Measurements from ENCODE around the gene XPNPEP1.

Gene XPNPEP1

DNA sequence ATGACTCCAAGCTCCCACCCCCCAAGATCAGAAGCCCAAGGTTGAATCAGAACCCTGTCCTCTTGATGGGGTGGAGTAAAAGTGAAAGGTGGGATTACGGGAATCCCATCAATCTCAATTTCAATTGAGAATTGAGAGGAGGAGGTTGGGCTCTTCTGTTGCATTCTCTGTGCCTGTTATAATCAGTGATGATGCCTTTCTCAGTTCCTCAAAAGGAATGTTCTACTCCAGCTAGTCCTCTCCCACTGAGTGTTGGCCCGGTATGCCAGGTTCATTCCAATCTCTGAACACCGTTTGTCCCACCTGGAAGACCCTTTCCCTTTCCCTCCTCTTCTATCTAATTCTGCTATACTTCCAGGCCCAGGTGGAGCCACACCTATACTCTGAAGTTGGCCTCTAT is 17.2 kb upstream of the XPNPEP1 start (continued):
- TF ChIP-seq RARB (CRISPR knock-in tag; IDR thresholded peaks at IDR 0.05): no peak
- TF ChIP-seq, protein P1, sequence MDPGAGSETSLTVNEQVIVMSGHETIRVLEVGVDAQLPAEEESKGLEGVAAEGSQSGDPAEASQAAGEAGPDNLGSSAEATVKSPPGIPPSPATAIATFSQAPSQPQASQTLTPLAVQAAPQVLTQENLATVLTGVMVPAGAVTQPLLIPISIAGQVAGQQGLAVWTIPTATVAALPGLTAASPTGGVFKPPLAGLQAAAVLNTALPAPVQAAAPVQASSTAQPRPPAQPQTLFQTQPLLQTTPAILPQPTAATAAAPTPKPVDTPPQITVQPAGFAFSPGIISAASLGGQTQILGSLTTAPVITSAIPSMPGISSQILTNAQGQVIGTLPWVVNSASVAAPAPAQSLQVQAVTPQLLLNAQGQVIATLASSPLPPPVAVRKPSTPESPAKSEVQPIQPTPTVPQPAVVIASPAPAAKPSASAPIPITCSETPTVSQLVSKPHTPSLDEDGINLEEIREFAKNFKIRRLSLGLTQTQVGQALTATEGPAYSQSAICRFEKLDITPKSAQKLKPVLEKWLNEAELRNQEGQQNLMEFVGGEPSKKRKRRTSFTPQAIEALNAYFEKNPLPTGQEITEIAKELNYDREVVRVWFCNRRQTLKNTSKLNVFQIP (CRISPR knock-in tag; IDR thresholded peaks at IDR 0.05; ENCODE audit: borderline replicate concordance, low read depth): no peak
- TF ChIP-seq SNAI2 (CRISPR knock-in tag; IDR thresholded peaks at IDR 0.05): no peak
- no peak for TF ChIP-seq ESRRG (CRISPR knock-in tag; IDR thresholded peaks at IDR 0.05)
- TF ChIP-seq ARNTL (CRISPR knock-in tag; IDR thresholded peaks at IDR 0.05; ENCODE audit: borderline replicate concordance, low read depth): no peak
- no peak for TF ChIP-seq ISL1 (CRISPR knock-in tag; IDR thresholded peaks at IDR 0.05)
- TF ChIP-seq ZFP30 (CRISPR knock-in tag; IDR thresholded peaks at IDR 0.05): no peak
- TF ChIP-seq PPARA (CRISPR knock-in tag; IDR thresholded peaks at IDR 0.05; ENCODE audit: borderline replicate concordance): no peak
- no peak for TF ChIP-seq CSDC2 (CRISPR knock-in tag; IDR thresholded peaks at IDR 0.05)
- no peak for TF ChIP-seq ZC3H10 (CRISPR knock-in tag; IDR thresholded peaks at IDR 0.05)
- TF ChIP-seq, protein P2, sequence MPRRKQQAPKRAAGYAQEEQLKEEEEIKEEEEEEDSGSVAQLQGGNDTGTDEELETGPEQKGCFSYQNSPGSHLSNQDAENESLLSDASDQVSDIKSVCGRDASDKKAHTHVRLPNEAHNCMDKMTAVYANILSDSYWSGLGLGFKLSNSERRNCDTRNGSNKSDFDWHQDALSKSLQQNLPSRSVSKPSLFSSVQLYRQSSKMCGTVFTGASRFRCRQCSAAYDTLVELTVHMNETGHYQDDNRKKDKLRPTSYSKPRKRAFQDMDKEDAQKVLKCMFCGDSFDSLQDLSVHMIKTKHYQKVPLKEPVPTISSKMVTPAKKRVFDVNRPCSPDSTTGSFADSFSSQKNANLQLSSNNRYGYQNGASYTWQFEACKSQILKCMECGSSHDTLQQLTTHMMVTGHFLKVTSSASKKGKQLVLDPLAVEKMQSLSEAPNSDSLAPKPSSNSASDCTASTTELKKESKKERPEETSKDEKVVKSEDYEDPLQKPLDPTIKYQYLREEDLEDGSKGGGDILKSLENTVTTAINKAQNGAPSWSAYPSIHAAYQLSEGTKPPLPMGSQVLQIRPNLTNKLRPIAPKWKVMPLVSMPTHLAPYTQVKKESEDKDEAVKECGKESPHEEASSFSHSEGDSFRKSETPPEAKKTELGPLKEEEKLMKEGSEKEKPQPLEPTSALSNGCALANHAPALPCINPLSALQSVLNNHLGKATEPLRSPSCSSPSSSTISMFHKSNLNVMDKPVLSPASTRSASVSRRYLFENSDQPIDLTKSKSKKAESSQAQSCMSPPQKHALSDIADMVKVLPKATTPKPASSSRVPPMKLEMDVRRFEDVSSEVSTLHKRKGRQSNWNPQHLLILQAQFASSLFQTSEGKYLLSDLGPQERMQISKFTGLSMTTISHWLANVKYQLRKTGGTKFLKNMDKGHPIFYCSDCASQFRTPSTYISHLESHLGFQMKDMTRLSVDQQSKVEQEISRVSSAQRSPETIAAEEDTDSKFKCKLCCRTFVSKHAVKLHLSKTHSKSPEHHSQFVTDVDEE (CRISPR knock-in tag; IDR thresholded peaks at IDR 0.05): no peak

DNA sequence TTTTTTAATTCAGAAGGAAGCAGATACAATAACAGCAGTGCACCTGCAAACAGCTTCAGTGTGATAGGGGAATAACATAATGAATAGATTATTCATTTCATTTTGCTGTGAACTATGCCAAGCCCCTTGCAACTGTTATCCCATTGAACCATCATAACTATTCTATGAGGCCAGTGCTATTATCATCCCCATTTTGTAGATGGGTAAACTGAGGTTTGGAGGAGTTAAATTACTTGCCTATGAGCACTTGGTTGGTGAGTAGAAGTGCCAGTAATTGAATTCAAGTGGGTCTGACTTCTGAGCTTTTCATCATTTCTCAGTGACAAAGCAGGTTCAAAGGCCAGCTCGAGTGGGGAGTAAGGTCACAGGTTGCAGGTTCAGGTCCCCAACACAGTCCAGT is 16.8 kb upstream of the XPNPEP1 start:
- no peak for TF ChIP-seq PPARA (CRISPR knock-in tag; IDR thresholded peaks at IDR 0.05; ENCODE audit: borderline replicate concordance)
- TF ChIP-seq TOX (CRISPR knock-in tag; IDR thresholded peaks at IDR 0.05; ENCODE audit: borderline replicate concordance): no peak
- TF ChIP-seq, protein P3, sequence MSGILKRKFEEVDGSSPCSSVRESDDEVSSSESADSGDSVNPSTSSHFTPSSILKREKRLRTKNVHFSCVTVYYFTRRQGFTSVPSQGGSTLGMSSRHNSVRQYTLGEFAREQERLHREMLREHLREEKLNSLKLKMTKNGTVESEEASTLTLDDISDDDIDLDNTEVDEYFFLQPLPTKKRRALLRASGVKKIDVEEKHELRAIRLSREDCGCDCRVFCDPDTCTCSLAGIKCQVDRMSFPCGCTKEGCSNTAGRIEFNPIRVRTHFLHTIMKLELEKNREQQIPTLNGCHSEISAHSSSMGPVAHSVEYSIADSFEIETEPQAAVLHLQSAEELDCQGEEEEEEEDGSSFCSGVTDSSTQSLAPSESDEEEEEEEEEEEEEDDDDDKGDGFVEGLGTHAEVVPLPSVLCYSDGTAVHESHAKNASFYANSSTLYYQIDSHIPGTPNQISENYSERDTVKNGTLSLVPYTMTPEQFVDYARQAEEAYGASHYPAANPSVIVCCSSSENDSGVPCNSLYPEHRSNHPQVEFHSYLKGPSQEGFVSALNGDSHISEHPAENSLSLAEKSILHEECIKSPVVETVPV (CRISPR knock-in tag; IDR thresholded peaks at IDR 0.05): no peak
- no peak for TF ChIP-seq RARB (CRISPR knock-in tag; IDR thresholded peaks at IDR 0.05)
- no peak for TF ChIP-seq GLIS3 (CRISPR knock-in tag; IDR thresholded peaks at IDR 0.05)
- no peak for TF ChIP-seq ZFP3 (CRISPR knock-in tag; IDR thresholded peaks at IDR 0.05)
- no peak for TF ChIP-seq ESRRG (CRISPR knock-in tag; IDR thresholded peaks at IDR 0.05)
- no peak for TF ChIP-seq ZFP30 (CRISPR knock-in tag; IDR thresholded peaks at IDR 0.05)
- TF ChIP-seq SNAI2 (CRISPR knock-in tag; IDR thresholded peaks at IDR 0.05): no peak
- TF ChIP-seq, protein P4, sequence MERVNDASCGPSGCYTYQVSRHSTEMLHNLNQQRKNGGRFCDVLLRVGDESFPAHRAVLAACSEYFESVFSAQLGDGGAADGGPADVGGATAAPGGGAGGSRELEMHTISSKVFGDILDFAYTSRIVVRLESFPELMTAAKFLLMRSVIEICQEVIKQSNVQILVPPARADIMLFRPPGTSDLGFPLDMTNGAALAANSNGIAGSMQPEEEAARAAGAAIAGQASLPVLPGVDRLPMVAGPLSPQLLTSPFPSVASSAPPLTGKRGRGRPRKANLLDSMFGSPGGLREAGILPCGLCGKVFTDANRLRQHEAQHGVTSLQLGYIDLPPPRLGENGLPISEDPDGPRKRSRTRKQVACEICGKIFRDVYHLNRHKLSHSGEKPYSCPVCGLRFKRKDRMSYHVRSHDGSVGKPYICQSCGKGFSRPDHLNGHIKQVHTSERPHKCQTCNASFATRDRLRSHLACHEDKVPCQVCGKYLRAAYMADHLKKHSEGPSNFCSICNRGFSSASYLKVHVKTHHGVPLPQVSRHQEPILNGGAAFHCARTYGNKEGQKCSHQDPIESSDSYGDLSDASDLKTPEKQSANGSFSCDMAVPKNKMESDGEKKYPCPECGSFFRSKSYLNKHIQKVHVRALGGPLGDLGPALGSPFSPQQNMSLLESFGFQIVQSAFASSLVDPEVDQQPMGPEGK (CRISPR knock-in tag; IDR thresholded peaks at IDR 0.05; ENCODE audit: borderline replicate concordance): no peak
- no peak for TF ChIP-seq CSDC2 (CRISPR knock-in tag; IDR thresholded peaks at IDR 0.05)
- TF ChIP-seq ZNF565 (CRISPR knock-in tag; conservative IDR thresholded peaks at IDR 0.05; ENCODE audit: low read depth): no peak
- no peak for TF ChIP-seq ARNTL (CRISPR knock-in tag; IDR thresholded peaks at IDR 0.05; ENCODE audit: borderline replicate concordance, low read depth)
- no peak for TF ChIP-seq ISL1 (CRISPR knock-in tag; IDR thresholded peaks at IDR 0.05)
- no peak for TF ChIP-seq TCF4 (CRISPR knock-in tag; IDR thresholded peaks at IDR 0.05; ENCODE audit: borderline replicate concordance)
- ATAC-seq: no peak

DNA sequence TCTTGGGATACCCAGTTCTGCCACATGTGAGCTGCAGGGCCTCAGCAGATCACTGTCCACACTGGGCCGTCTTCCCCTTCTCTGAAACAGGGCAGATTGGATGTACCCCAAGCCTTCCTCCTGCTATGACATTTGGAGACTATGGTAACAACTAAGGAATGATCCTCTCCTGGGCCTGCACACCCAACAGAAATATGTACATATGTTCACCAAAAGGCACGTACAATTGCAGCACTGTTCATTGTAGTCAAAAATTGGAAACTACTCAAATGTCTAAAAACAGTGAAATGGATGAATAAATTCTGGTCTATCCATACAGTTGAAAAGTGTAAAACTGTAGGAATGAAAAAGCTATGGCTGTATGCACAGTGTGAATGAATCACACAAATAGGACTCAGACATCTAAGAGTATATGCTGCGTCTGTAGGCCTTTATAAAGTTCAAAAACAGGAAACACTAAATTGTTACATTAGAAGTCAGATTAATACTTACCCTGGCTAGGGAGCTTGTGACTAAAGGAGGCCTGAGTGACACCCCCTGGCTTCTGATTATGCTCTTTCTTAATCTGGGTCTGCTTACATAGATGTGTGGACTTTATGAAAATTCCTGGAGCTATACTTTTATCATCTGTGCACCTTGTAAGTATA is 16.1 kb upstream of the XPNPEP1 start:
- no peak for ATAC-seq
- TF ChIP-seq ISL1 (CRISPR knock-in tag; IDR thresholded peaks at IDR 0.05) (no peak), OSR1 (CRISPR knock-in tag; IDR thresholded peaks at IDR 0.05) (no peak), SNAI2 (CRISPR knock-in tag; IDR thresholded peaks at IDR 0.05) (no peak), TCF4 (CRISPR knock-in tag; IDR thresholded peaks at IDR 0.05; ENCODE audit: borderline replicate concordance) (no peak), ZFP30 (CRISPR knock-in tag; IDR thresholded peaks at IDR 0.05) (no peak), ZNF565 (CRISPR knock-in tag; conservative IDR thresholded peaks at IDR 0.05; ENCODE audit: low read depth) (no peak), TOX (CRISPR knock-in tag; IDR thresholded peaks at IDR 0.05; ENCODE audit: borderline replicate concordance) (no peak), BACH2 (CRISPR knock-in tag; IDR thresholded peaks at IDR 0.05; ENCODE audit: borderline replicate concordance) (no peak)
- TF ChIP-seq, protein P1 (CRISPR knock-in tag; IDR thresholded peaks at IDR 0.05; ENCODE audit: borderline replicate concordance, low read depth): no peak
- TF ChIP-seq, protein P2 (CRISPR knock-in tag; IDR thresholded peaks at IDR 0.05): no peak
- TF ChIP-seq, protein P3 (CRISPR knock-in tag; IDR thresholded peaks at IDR 0.05): no peak

All from SK-N-SH treated with all-trans-retinoic acid at 6 μM for 48 hours (cell line).